ENCODE results near the gene VWA8.
A peak's percentile ranks its signal among the peaks of the same experiment; 100 is the strongest.

VWA8 gene

GRCh38 chr13:41601718-41602445 lies 359.0 kb downstream of the VWA8 start:
- no peak for DNase-seq

GRCh38 chr13:41599619-41600018 lies 361.3 kb downstream of the VWA8 start:
- DNase-seq, result no peak
- no peak for TF ChIP-seq GATA1 (IDR thresholded peaks at IDR 0.05; ENCODE audit: low read depth, low read length)
- no peak for TF ChIP-seq POLR2A (IDR thresholded peaks at IDR 0.05; ENCODE audit: low read length)

More at GRCh38 chr13:41601718-41602445, 359.0 kb downstream of the VWA8 start:
- TF ChIP-seq POLR2A (IDR thresholded peaks at IDR 0.05; ENCODE audit: low read length) (no peak), GATA1 (IDR thresholded peaks at IDR 0.05; ENCODE audit: low read depth, low read length) (no peak)

DNA sequence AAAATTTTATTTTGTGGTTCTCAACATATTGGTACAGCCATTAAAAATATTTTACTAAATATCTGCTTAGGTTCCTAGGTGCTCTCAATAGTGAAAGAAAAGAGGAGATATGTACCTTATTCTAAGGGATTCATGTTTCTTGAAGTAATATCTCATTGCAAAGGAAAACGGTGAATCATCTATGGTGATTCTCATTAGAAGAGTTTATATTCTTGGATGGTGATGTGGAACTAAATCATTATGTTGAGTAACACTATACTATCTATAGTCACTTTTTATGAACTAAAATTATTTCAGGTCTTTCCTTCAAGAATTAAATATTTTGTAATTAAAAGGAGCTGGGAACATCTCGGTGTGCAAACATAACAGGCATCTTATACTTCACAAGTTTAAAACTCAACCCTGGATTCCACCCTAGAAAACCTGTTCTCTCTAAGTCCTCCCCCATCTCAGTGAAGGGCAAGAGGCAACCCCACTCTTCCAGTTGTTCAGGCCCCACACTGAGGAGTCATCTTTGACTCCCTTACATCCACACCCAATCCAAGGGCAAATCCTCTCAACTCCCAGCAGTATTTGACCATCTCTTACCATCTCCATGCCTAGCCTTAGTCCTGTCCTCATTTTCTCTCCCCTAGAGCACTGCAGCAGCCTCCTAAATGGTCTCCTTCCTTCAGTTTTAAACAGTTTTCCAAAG lies 363.4 kb downstream of the VWA8 start:
- TF ChIP-seq GATA1 (IDR thresholded peaks at IDR 0.05; ENCODE audit: low read depth, low read length), result no peak
- TF ChIP-seq POLR2A (IDR thresholded peaks at IDR 0.05; ENCODE audit: low read length), result no peak
- DNase-seq, result no peak

DNA sequence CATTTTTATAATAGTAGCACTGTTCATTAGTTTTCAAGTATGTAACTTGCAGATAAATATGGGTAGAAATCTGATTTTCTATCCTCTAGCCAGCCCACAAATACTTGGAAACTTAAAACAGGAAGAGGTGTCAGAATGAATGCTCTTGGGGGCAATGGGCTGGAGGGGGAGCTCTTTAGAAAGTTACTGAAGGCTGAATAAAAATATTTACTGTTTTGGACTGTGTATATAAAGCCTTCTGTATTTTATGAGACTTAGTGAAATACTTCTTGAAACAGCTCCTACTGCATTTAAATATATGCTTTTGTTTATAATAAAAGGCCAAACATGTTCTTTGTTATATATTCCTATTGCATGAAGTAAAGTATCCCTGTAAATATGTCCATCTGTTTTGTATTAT lies 364.7 kb downstream of the VWA8 start:
- DNase-seq, result no peak
- TF ChIP-seq GATA1 (IDR thresholded peaks at IDR 0.05; ENCODE audit: low read depth, low read length) (no peak), POLR2A (IDR thresholded peaks at IDR 0.05; ENCODE audit: low read length) (no peak)

DNA sequence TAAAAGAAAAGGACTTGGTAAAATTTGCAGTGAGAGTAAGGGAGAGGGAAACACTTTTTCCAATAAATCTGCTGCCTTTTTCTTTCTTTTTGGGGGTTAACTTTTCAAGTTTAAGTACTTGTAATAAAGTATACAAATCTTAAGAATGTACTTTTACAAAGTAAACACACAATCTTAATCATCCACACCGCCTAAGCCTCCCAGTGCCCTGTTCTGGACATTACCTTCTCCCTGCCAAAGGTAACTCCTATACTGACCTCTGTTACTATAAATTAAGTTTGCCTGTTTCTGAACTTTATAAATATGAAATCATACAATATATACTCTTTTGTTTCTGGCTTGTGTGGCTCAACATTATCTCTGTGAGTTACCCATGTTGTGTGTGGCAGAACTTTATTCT lies 365.6 kb downstream of the VWA8 start:
- DNase-seq, result no peak
- no peak for TF ChIP-seq GATA1 (IDR thresholded peaks at IDR 0.05; ENCODE audit: low read depth, low read length)
- TF ChIP-seq POLR2A (IDR thresholded peaks at IDR 0.05; ENCODE audit: low read length), result no peak

- no peak for DNase-seq
- TF ChIP-seq GATA1 (IDR thresholded peaks at IDR 0.05; ENCODE audit: low read depth, low read length) (no peak), POLR2A (IDR thresholded peaks at IDR 0.05; ENCODE audit: low read length) (no peak)
Observed at GRCh38 chr13:41590643-41591042, 370.3 kb downstream of the VWA8 start.

- peak; percentile 11 to 50 for DNase-seq
- TF ChIP-seq GATA1 (IDR thresholded peaks at IDR 0.05; ENCODE audit: low read depth, low read length), result no peak
- TF ChIP-seq POLR2A (IDR thresholded peaks at IDR 0.05; ENCODE audit: low read length), result no peak
Observed at GRCh38 chr13:41590122-41590521, 370.8 kb downstream of the VWA8 start.

DNA sequence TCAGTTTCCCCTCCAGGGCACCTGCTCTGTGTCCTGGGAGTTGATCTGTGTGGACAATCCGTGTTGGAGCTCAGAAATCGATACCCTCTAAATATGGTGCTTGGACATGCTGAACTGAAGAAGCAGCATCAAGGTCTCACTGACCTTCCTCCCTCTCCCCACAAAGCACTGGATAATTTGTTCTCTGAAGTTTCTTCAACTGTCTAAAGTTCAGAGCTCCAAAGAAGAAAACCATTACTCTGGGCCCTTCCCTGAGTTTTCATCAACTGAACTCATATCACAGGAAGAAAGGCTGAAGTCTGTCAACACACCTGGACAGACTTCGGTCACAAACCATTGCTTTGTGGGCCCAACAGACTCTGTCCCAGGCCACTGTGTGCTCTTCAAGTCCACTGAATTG lies 371.5 kb downstream of the VWA8 start:
- TF ChIP-seq POLR2A (IDR thresholded peaks at IDR 0.05; ENCODE audit: low read length) (no peak), GATA1 (IDR thresholded peaks at IDR 0.05; ENCODE audit: low read depth, low read length) (no peak)
- peak in 1 of 2 experiments; percentile 50 for DNase-seq

- no peak for TF ChIP-seq GATA1 (IDR thresholded peaks at IDR 0.05; ENCODE audit: low read depth, low read length)
- TF ChIP-seq POLR2A (IDR thresholded peaks at IDR 0.05; ENCODE audit: low read length), result no peak
- DNase-seq, result peak; percentile 76 to 88
Observed at GRCh38 chr13:41588899-41589298, 372.0 kb downstream of the VWA8 start.

GRCh38 chr13:41588448-41588847 lies 372.5 kb downstream of the VWA8 start:
- no peak for TF ChIP-seq GATA1 (IDR thresholded peaks at IDR 0.05; ENCODE audit: low read depth, low read length)
- TF ChIP-seq POLR2A (IDR thresholded peaks at IDR 0.05; ENCODE audit: low read length), result no peak
- DNase-seq, result no peak

DNA sequence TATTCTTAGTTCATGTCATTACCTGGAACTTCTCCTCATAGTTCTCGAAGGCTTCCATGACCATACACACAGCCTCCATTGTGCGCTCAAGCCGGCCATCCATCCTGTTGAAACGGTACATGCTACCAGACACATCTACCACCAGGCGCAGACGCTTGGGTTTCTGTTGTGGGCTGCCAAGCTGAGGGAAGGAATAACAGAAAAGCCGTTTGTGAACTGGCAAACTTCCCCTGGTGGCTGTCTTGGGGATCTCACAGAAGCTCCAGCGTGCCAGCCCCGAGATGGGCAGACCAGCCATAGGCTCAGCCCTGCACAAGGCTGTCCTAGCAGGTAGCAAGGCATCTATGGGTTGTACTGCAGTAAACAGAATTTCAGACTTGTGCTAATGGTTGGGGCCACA lies 373.4 kb downstream of the VWA8 start:
- DNase-seq, result peak; percentile 8 to 27
- no peak for TF ChIP-seq POLR2A (IDR thresholded peaks at IDR 0.05; ENCODE audit: low read length)
- no peak for TF ChIP-seq GATA1 (IDR thresholded peaks at IDR 0.05; ENCODE audit: low read depth, low read length)

GRCh38 chr13:41586216-41586615 lies 374.7 kb downstream of the VWA8 start:
- TF ChIP-seq GATA1 (IDR thresholded peaks at IDR 0.05; ENCODE audit: low read depth, low read length), result no peak
- TF ChIP-seq POLR2A (IDR thresholded peaks at IDR 0.05; ENCODE audit: low read length), result no peak
- DNase-seq, result no peak

GRCh38 chr13:41582027-41582463 lies 378.9 kb downstream of the VWA8 start:
- DNase-seq, result no peak
- TF ChIP-seq POLR2A (IDR thresholded peaks at IDR 0.05; ENCODE audit: low read length) (no peak), GATA1 (IDR thresholded peaks at IDR 0.05; ENCODE audit: low read depth, low read length) (no peak)

- TF ChIP-seq GATA1 (IDR thresholded peaks at IDR 0.05; ENCODE audit: low read depth, low read length) (no peak), POLR2A (IDR thresholded peaks at IDR 0.05; ENCODE audit: low read length) (no peak)
- no peak for DNase-seq
Observed at GRCh38 chr13:41580345-41580744, 380.6 kb downstream of the VWA8 start.

- DNase-seq, result no peak
Observed at GRCh38 chr13:41579881-41580280, 381.0 kb downstream of the VWA8 start.

More at GRCh38 chr13:41579881-41580280, 381.0 kb downstream of the VWA8 start:
- TF ChIP-seq GATA1 (IDR thresholded peaks at IDR 0.05; ENCODE audit: low read depth, low read length) (no peak), POLR2A (IDR thresholded peaks at IDR 0.05; ENCODE audit: low read length) (no peak)
